Activated naive CD4-positive, alpha-beta T cell treated with anti-CD3 and anti-CD28 coated beads, Interleukin-2, amount 10 ng/mL, durations not matched to agents 7 days and 5 days (primary cell): ENCODE measurements around the gene TJP1.
"Not testable (repeated sequence)": the region's sequence is repeated elsewhere in the genome, so short reads cannot be mapped to it uniquely, and the experiment has no call there.

ENCODE experiments used
- CTCF ChIA-PET: fragments of 350-600 bp; sonication (Branson Sonifier 250); formaldehyde crosslinking; loops from one replicate; lab custom pipeline; 2021; ENCODE audit warnings: antibody characterized with exemption; lab: Charles Lee
- DNase-seq: peaks from one replicate; pipeline ENCODE4 v3.0.0-alpha.2; 2020
- H3K27ac Mint-ChIP-seq: one replicate; pipeline ENCODE4 v1.8.0; 2021; ENCODE audit warnings: mild to moderate bottlenecking, moderate library complexity, mixed read lengths
- H3K27me3 Mint-ChIP-seq: one replicate; pipeline ENCODE4 v1.8.0; 2021; ENCODE audit warnings: mild to moderate bottlenecking, mixed read lengths
- H3K36me3 Mint-ChIP-seq: one replicate; pipeline ENCODE4 v1.8.0; 2021; ENCODE audit warnings: mixed read lengths
- H3K4me1 Mint-ChIP-seq: one replicate; pipeline ENCODE4 v1.8.0; 2021; ENCODE audit warnings: mixed read lengths
- H3K4me3 Mint-ChIP-seq: one replicate; pipeline ENCODE4 v1.8.0; 2021; ENCODE audit warnings: mild to moderate bottlenecking, moderate library complexity, mixed read lengths
- H3K9me3 Mint-ChIP-seq: one replicate; pipeline ENCODE4 v1.8.0; 2021; ENCODE audit warnings: mixed read lengths

TJP1 gene

GRCh38 chr15:29676961-29677402 lies 145.3 kb downstream of the TJP1 start:
- no peak for DNase-seq
- Mint-ChIP-seq H3K9me3 (no peaks in the 10 kb centered on the region), H3K27ac (no peak overlapping the region), H3K27me3 (peaks cover 69% of the 10 kb centered on the region), H3K4me3 (no peak overlapping the region), H3K36me3 (no peaks in the 10 kb centered on the region), H3K4me1 (no peaks in the 10 kb centered on the region)
- CTCF ChIA-PET, result no interaction called here

GRCh38 chr15:29676374-29676960 lies 145.8 kb downstream of the TJP1 start:
- H3K36me3 Mint-ChIP-seq, H3K27ac Mint-ChIP-seq, CTCF ChIA-PET, DNase-seq, H3K9me3 Mint-ChIP-seq, H3K4me1 Mint-ChIP-seq, H3K4me3 Mint-ChIP-seq: not testable (repeated sequence)
- H3K27me3 Mint-ChIP-seq, result peaks cover 69% of the 10 kb centered on the region

GRCh38 chr15:29675791-29676301 lies 146.4 kb downstream of the TJP1 start:
- Mint-ChIP-seq H3K4me3 (no peak overlapping the region), H3K27me3 (peaks cover 66% of the 10 kb centered on the region), H3K9me3 (no peaks in the 10 kb centered on the region), H3K4me1 (no peaks in the 10 kb centered on the region), H3K36me3 (no peaks in the 10 kb centered on the region), H3K27ac (no peak overlapping the region)
- no peak for DNase-seq
- CTCF ChIA-PET, result no interaction called here

- DNase-seq, result no peak
- CTCF ChIA-PET, result no interaction called here
- no peak overlapping the region for H3K4me3 Mint-ChIP-seq
- no peaks in the 10 kb centered on the region for H3K4me1 Mint-ChIP-seq
- H3K27ac Mint-ChIP-seq, result no peak overlapping the region
- no peaks in the 10 kb centered on the region for H3K9me3 Mint-ChIP-seq
- H3K27me3 Mint-ChIP-seq, result peaks cover 71% of the 10 kb centered on the region
- H3K36me3 Mint-ChIP-seq, result no peaks in the 10 kb centered on the region
These were observed 147.4 kb downstream of the TJP1 start for GRCh38 chr15:29674661-29675533.

GRCh38 chr15:29672923-29673809 lies 149.1 kb downstream of the TJP1 start:
- Mint-ChIP-seq H3K36me3 (no peaks in the 10 kb centered on the region), H3K27me3 (peaks cover 63% of the 10 kb centered on the region), H3K4me1 (no peaks in the 10 kb centered on the region), H3K4me3 (no peak overlapping the region), H3K9me3 (no peaks in the 10 kb centered on the region), H3K27ac (no peak overlapping the region)
- no peak for DNase-seq
- CTCF ChIA-PET, result no interaction called here

- Mint-ChIP-seq H3K27me3 (peaks cover 57% of the 10 kb centered on the region), H3K27ac (no peak overlapping the region), H3K9me3 (no peaks in the 10 kb centered on the region), H3K4me1 (no peaks in the 10 kb centered on the region), H3K36me3 (no peaks in the 10 kb centered on the region), H3K4me3 (no peak overlapping the region)
- DNase-seq, result no peak
- CTCF ChIA-PET, result no interaction called here
These were observed 149.8 kb downstream of the TJP1 start for GRCh38 chr15:29672446-29672845.

GRCh38 chr15:29672046-29672445 lies 150.2 kb downstream of the TJP1 start:
- H3K4me3 Mint-ChIP-seq, H3K4me1 Mint-ChIP-seq, DNase-seq, CTCF ChIA-PET, H3K27ac Mint-ChIP-seq, H3K36me3 Mint-ChIP-seq, H3K9me3 Mint-ChIP-seq: not testable (repeated sequence)
- H3K27me3 Mint-ChIP-seq, result peaks cover 53% of the 10 kb centered on the region

GRCh38 chr15:29670998-29671981 lies 151.0 kb downstream of the TJP1 start:
- no peak for DNase-seq
- Mint-ChIP-seq H3K27me3 (peaks cover 45% of the 10 kb centered on the region), H3K4me1 (no peaks in the 10 kb centered on the region), H3K36me3 (no peaks in the 10 kb centered on the region), H3K4me3 (no peak overlapping the region), H3K27ac (no peak overlapping the region), H3K9me3 (no peaks in the 10 kb centered on the region)
- CTCF ChIA-PET, result no interaction called here

GRCh38 chr15:29670266-29670665 lies 152.0 kb downstream of the TJP1 start:
- Mint-ChIP-seq H3K36me3 (no peaks in the 10 kb centered on the region), H3K4me3 (no peak overlapping the region), H3K27ac (no peak overlapping the region), H3K27me3 (peaks cover 35% of the 10 kb centered on the region), H3K9me3 (no peaks in the 10 kb centered on the region), H3K4me1 (no peaks in the 10 kb centered on the region)
- CTCF ChIA-PET, result no interaction called here
- no peak for DNase-seq

- no peak for DNase-seq
- H3K27me3 Mint-ChIP-seq, result peaks cover 31% of the 10 kb centered on the region
These were observed 152.4 kb downstream of the TJP1 start for GRCh38 chr15:29669823-29670222.

GRCh38 chr15:29668120-29668602 lies 154.1 kb downstream of the TJP1 start:
- H3K27ac Mint-ChIP-seq, result no peak overlapping the region
- no peaks in the 10 kb centered on the region for H3K4me1 Mint-ChIP-seq
- H3K4me3 Mint-ChIP-seq, result no peak overlapping the region
- H3K36me3 Mint-ChIP-seq, result no peaks in the 10 kb centered on the region
- DNase-seq, result peak; percentile 42
- CTCF ChIA-PET, result interaction anchor here (1.3 to 1.8 kb wide), 2 partner anchors 258 to 406 kb away, joined by 3 to 9 read pairs; no protein-coding TSS in a partner anchor
- no peaks in the 10 kb centered on the region for H3K9me3 Mint-ChIP-seq
- peaks cover 14% of the 10 kb centered on the region for H3K27me3 Mint-ChIP-seq

More at GRCh38 chr15:29669823-29670222, 152.4 kb downstream of the TJP1 start:
- no peaks in the 10 kb centered on the region for H3K36me3 Mint-ChIP-seq
- H3K27ac Mint-ChIP-seq, result no peak overlapping the region
- no peaks in the 10 kb centered on the region for H3K9me3 Mint-ChIP-seq
- no peaks in the 10 kb centered on the region for H3K4me1 Mint-ChIP-seq
- no peak overlapping the region for H3K4me3 Mint-ChIP-seq
- CTCF ChIA-PET, result interaction anchor here (1.8 kb wide), 1 partner anchor 405 kb away, joined by 9 read pairs; no protein-coding TSS in a partner anchor

- no peak for DNase-seq
- Mint-ChIP-seq H3K27ac (no peak overlapping the region), H3K36me3 (no peaks in the 10 kb centered on the region), H3K9me3 (no peaks in the 10 kb centered on the region), H3K4me3 (no peak overlapping the region), H3K27me3 (peaks cover 5% of the 10 kb centered on the region), H3K4me1 (no peaks in the 10 kb centered on the region)
- CTCF ChIA-PET, result no interaction called here
These were observed 156.0 kb downstream of the TJP1 start for GRCh38 chr15:29666241-29666640.

GRCh38 chr15:29665444-29666003 lies 156.7 kb downstream of the TJP1 start:
- Mint-ChIP-seq H3K4me1 (no peaks in the 10 kb centered on the region), H3K27ac (no peak overlapping the region), H3K36me3 (no peaks in the 10 kb centered on the region), H3K4me3 (no peak overlapping the region), H3K27me3 (peaks cover 2% of the 10 kb centered on the region), H3K9me3 (no peaks in the 10 kb centered on the region)
- DNase-seq, result no peak
- CTCF ChIA-PET, result no interaction called here
